ENCODE data around the gene C14orf119.

The C14orf119 gene, protein sequence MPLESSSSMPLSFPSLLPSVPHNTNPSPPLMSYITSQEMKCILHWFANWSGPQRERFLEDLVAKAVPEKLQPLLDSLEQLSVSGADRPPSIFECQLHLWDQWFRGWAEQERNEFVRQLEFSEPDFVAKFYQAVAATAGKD

GRCh38 chr14:23095196-23096108, at the start of gene C14orf119:
C14orf119 (plus strand) TSS chr14:23095505; CDS start chr14:23097659, 2,154 bp downstream.
- DNase-seq, result peak; percentile 100

GRCh38 chr14:23047034-23047634, 48.2 kb upstream of the C14orf119 start:
- peak; percentile 31 for DNase-seq

DNA sequence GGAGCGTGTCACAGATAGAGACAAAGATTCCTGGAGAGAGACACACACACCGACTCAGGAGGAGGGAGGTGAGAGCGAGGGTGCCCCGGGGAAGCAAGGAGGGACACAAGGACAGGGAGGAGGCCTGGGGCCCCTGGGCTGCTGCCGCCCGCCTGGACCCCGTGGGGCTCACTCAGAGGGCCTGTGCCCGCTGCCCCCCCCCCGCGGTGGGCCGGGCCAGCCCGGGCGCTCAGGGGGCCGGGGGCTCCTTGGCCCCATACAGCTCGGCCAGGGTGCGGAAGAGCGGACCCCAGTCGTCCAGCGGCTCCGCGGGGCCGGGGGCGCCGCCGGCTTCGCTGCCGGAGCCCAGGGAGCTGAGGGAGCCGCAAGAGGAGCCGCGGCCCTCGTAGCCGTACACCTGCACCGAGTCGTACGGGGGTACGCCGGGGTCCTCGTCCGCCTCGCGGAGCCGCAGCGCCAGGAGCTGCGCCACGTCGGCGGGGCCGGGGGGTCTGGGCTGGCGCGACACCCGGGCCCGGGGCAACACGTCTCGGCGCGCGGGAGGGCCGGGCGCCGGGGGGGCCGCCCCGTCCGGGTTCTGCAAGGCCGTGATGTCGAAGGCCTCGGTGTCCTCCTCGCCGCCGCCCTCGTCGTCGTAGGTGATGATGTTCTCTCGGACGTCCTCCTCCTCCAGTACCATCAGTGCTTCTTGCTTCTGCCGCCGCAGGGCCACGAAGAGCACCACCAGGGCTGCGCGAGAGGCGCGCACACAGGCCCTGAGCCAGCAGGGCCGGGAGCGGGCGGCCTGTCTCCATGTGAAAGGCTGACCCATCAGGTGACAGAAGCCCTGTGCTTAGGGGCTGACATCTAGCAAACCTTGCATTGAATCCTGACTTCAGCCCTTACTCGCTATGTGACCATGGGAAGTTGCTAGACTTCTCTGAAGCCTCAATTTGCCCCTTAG, 47.3 kb upstream of the C14orf119 start:
- no peak for DNase-seq

DNA sequence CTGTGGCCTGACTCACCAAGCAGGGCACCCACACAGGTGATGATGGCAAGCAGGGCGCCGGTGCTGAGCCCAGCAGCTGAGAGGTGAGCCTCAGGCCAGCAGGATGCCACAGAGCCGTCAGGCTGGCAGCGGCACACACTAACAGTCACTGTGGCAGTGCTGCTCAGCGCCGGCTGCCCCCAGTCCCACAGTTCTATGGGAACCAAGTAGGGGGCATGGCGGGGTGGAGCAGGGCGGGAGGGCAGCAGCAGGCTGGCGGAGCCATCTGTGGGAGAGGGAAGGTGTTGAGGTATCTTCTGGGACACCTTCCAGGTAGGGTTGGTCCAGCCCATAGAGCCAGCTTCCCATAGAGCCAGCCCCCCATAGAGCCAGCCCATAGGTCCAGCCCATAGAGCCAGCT, 46.3 kb upstream of the C14orf119 start:
- no peak for DNase-seq

DNA sequence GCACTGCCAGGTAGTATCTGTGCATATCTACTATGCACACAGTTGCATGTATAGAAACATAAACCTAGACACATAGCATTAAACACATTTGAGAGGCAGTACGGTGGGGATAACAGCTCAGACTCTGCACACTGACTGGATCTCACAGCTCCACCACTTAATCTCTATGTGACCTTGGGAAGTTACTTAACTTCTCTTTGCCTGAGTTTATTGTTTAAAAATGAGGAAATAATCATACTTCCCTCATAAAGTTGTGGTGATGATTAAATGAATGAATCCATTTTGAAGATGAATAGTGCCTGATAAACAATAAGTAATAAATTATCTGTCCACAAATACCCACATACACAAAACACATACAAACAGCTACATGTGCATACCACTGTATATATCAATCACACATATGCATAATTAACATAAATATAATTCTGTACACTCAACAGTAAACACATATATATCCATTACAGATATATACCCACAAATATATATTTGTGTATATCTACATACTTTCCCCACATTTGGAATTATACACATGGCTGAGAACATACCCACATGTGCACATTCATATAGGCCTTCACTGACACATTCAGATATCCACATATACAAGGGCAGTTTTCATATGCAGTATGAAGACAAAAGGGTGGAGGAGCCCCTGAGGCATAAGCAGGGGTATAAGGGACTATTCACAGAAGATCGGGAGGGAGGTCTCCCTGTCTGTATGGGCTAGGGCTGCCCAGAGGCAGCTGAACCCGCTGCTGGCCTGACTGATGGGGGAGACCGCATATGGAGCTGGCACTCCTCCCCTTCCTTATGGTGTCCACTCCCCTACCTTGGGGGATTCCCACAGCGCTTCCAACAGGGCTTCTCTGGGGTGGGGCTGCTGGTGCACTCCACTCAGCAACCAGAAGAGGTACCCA, 43.9 kb upstream of the C14orf119 start:
- no peak for DNase-seq

GRCh38 chr14:23052182-23052623, 43.1 kb upstream of the C14orf119 start:
- DNase-seq, result no peak

DNA sequence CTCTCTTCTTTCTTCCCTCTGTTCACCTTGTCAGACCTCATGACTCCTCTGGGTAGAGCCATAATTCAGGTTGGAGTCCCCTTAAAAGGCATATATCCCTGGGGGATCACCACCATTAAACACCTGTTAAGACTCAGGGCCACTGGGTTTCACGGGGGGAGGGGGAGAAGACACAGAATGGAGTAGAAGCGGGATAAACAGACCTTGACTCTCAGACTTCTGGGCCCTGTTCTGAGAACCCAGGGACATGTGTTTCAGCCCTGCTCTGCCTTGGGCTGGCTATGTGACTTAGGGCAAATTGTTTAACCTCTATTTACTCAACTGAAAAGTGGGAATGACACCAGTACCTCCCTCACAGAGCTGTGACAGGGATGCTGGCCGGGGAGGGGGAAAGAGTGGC, 42.6 kb upstream of the C14orf119 start:
- DNase-seq, result no peak

DNA sequence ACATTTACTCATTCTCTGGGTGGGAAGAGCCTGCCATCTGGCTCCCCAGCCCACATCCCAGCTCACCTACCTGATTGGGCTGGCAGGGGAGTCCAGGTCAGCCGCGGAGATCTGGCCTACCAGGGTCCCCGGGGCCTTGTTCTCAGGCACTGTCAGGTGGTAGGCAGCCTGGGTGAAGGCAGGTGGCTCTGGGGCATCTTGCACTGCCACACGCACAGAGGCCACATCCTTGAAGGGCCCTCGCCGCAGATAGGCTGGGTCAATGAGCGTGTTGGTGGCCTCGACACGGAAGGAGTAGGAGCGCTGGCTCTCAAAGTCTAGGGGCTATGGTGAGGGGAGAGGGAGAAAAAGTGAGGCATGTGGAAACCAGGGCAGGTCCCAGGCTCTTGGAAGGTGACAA, 41.9 kb upstream of the C14orf119 start:
- no peak for DNase-seq

DNA sequence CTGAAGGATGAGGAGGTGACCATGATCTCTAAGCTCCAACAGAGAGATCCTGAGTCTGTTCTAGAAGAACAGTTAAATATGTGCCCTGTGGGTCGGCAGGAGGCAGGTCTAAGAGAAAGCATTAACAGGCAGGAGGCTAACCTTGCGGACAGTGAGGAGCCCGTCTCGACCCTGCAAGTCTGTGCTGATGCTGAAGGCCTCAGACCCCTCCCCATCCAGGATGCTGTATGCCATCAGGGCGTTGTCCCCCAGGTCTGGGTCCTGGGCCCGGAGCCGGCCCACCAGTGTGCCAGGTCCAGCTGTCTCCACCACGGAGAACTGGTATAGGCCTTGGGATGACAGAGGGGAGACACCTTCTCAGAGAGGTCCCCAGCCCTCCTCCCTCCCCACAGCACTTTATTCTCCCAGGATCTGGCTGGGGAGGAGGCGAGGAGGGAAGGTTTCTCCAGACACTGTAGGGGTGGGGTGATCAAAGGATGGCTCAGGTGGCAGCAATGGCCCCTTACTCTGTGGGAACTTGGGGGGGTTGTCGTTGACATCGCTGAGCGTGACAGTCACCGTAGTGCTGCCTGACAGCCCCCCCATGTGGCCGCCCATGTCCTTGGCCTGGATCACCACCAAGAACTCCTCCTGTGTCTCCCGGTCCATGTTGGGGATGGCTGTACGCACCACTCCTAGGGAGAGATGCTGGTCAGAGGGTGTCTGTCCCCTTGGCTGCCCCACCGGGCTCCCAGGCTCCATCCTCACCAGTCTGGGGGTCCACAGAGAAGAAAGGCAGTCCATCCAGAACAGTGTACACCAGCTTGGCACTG, 41.1 kb upstream of the C14orf119 start:
- DNase-seq, result no peak

DNA sequence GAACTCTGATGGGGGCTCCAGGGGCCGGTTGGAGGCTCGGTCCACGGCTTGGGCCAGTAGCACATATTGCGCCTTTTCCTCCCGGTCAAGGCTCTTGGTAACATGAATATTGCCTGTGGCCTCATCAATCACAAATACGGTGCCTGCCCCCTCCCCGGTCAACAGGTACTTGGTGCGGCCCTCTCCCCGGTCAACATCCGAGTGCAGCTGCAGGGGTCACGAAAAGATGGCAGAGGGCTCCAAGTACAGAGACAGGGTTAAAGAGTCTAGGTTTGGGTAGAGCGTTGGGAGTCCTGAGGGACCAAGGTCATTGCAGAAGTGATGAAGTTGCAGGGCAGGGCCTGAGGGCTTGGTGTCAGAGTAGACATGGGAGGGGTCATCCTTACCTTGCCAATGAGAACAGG, 40.2 kb upstream of the C14orf119 start:
- DNase-seq, result no peak

- DNase-seq, result peak; percentile 58
Observed at GRCh38 chr14:23055621-23056144, 39.6 kb upstream of the C14orf119 start.

GRCh38 chr14:23056145-23056955, 39.0 kb upstream of the C14orf119 start:
- DNase-seq, result peak; percentile 82

DNA sequence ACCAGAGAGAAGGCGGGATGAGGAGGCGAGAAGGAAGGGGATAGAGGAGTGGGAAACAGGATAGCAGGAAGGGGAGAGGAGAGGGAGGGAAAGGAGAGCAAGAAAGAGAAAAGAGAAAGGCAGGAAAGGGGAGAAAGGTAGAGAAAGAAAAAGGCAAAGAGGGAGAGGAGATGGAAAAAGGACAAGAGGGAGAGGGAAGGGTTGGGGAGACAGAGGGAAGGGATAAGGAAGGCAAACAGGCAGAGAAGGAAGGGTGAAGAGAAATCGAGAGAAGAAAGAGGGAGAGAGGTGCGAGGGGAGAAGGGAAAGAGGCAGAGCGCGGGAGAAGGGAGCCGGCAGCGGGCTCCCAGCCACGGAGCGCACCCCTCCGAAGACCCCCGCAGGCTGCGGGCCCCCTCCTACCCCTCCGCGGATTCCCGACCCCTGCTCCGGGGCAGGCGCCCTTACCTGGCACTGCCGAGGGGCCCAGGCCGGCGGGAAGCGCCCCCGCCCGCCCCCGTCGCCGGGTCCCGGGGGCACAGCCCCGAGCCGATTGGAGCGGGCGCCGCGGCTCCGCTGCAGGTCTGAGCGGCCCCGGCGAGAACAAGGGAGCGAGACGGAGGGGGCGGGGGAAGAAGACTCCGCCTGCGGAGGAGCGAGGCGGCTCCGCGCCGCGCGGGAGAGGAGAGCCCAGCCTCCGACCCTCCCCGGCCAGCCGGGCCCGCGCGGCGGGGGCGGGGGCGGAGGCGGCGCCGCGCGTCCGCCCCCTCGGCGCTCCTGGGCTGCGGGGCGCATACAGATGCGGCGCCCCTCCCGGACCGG, 38.1 kb upstream of the C14orf119 start, which contains the start of gene CDH24:
TSS of gene CDH24 (minus strand) at position 565 of the 801 bp plus-strand sequence. CDS start 1,787 bp downstream, outside the sequence.
- peak; percentile 81 for DNase-seq

DNA sequence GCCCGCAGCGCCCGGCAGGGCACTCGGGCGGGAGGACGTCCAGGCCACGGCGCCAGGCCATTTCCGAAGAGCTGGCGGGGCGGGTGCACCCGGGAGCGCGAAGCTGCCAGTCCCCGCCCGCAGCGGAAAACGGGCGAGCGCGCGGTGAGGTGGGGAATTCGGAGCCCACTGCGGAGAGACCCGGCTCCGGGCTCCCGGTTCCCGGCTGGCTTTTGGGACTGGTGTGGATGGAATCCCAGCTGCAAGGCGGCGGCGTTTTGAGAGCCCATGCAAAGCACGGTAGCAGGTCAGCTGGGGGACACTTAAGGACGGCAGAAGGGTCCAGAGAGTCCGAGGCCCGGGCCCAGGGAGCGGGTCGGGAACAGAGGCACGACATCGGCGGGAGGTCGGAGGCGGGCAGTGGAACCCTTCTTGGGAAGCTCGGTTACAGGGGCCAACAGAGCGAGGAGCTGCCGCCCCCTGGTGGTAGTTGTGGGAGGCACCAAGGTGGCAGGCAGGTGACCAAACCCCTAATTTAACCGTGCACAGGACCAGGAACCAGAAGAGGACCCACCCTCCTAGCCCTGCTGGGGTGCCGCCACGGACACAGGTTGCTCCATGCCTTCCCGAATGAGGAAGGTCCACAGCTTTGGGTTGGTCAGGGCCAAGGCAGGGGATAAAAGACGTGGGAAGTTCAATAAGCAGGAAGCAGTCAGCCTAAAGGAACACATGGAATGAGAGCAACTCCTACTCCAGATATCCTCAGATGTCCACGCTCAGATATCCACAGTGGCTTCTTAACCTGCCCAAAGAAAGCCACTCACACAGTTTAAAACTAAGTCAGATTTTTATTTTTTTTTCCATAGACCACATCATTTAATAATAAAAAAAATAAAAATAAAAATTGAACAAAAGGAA, 37.3 kb upstream of the C14orf119 start:
- peak; percentile 88 for DNase-seq

GRCh38 chr14:23058654-23059504, 36.4 kb upstream of the C14orf119 start:
- peak; percentile 21 for DNase-seq

- DNase-seq, result no peak
Observed at GRCh38 chr14:23060536-23061260, 34.6 kb upstream of the C14orf119 start.
